ENCODE data around the gene XYLT2.

DNA sequence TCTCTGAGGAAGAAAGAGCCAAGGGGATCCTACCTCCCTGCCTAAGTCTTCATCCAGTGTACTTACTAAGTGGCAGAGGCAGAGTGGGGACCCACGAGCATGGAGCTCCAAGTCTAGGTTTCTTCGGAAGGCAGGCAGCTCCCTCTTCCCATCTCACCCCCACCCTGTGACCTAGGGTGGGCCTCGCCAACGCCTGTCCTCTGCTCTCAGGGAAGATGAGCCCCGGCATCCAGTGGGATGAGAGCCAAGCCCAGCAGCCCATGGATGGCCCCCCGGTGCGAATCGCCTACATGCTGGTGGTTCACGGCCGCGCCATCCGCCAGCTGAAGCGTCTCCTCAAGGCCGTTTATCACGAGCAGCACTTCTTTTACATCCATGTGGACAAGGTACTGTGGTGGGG, 8.3 kb downstream of the XYLT2 start:
- TF ChIP-seq, protein P1, sequence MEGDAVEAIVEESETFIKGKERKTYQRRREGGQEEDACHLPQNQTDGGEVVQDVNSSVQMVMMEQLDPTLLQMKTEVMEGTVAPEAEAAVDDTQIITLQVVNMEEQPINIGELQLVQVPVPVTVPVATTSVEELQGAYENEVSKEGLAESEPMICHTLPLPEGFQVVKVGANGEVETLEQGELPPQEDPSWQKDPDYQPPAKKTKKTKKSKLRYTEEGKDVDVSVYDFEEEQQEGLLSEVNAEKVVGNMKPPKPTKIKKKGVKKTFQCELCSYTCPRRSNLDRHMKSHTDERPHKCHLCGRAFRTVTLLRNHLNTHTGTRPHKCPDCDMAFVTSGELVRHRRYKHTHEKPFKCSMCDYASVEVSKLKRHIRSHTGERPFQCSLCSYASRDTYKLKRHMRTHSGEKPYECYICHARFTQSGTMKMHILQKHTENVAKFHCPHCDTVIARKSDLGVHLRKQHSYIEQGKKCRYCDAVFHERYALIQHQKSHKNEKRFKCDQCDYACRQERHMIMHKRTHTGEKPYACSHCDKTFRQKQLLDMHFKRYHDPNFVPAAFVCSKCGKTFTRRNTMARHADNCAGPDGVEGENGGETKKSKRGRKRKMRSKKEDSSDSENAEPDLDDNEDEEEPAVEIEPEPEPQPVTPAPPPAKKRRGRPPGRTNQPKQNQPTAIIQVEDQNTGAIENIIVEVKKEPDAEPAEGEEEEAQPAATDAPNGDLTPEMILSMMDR (conservative IDR thresholded peaks at IDR 0.05 in 1 of 2, IDR thresholded peaks at IDR 0.05 in 1 of 2; ENCODE audit: extremely low read depth in 1 of 2, insufficient read depth in 1 of 2, low read depth in 1 of 2, low read length in 2 of 2) = no peak
- no peak for TF ChIP-seq EZH2 (IDR thresholded peaks at IDR 0.05; ENCODE audit: borderline replicate concordance, low read length)
